Embryonic facial prominence (tissue), 1 donor: ENCODE measurements around the gene KCNK10.

Experiments used
- DNase-seq: peaks from one replicate; pipeline ENCODE4 v3.0.0-alpha.2; 2016; ENCODE audit errors: extremely low spot score

Gene KCNK10

DNA sequence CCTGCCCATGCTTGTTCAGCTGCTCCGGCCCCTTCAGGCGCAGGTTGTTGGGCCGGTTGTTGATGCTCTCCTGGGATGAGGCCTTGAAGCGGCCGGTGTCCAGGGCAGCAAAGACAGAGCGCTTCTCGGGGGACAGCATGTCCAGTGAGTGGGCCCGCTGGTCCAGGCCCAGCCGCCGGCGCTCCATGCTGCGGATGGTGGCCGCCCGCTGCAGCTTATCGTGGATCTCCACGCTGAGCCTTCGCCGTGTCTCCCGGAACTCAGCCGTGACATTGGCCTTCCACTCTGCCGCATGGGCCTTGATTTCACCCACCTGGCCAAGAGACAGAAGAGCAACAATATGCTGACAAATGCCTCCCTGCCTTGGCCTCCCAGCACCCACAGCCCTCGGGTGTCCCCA is 137.2 kb downstream of the KCNK10 start:
- DNase-seq = no peak

DNA sequence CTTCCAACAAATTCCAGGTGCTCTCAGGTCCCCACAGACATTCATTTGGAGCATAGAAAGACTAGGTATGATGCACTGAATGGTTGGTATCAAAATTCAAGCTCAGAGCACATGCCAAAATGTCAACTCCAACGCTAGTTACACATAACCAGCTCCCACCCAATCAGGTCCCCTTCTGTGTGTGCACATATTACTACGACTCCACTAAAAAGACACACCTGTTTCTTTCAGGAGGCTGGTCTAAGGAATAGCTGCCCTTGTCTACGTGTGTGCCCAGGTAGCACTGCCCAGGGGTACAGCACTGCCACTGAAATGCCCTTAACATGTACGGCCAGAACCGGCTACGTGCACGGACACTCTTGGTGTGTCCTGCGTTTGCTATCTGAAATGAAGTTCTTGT is 138.1 kb downstream of the KCNK10 start:
- DNase-seq = no peak

DNA sequence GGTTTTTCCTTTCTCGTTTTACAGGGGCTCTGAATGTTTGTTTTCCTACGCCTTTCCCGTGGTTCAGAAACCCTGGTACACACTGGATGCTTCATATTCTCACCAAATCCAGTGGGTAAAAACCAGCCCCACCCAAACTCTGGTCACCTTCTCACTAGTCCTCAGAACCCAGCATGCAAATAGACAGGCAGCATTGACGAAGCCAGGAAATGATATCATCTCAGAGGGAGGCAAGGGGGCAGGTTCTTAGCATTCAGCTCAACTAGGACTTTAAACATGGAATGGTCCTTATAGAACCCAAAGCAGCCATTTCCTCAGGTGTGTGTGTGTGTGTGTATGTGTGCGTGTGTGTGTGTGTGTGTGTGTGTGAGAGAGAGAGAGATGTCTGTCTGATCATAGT is 142.0 kb downstream of the KCNK10 start:
- DNase-seq = no peak

GRCh38 chr14:88179716-88180115 is 143.4 kb downstream of the KCNK10 start:
- no peak for DNase-seq

DNA sequence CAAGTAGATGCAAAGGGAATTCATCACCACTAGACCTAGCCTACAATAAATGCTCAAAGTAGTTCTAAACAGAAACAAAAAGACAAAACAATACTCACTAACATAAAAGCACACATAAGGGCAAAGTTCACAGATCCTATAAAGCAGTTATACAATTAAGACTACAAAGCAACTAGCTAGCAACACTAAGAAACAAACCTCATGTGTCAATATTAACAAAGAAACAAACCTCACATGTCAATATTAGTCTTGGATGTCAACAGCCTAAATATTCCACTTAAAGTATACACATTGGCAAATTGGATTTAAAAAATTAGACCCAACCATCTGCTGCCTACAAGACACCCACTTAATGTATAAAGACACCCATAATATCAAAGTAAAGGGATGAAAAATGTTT is 152.7 kb downstream of the KCNK10 start:
- DNase-seq = no peak

GRCh38 chr14:88168498-88169165 is 154.4 kb downstream of the KCNK10 start:
- no peak for DNase-seq

DNA sequence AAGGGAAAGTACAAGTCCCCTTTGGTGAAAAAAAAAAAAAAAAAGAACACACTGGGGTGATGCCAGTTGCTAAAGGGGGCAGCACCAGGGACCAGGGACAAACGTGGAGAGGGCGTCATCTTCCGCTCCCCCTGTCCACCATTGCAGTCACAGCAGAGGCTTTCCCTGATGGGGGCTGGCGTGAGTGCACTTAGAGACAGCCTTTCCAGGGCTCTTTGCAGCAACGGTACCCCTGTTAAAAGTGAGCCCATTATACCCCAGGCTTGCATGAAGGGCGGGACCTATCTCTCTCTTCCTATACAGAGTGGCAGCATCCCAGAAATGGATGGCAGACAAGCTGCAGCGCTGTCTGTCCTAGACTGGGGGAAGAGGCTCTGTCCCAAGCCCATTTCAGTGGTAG is 155.0 kb downstream of the KCNK10 start:
- DNase-seq = no peak

- DNase-seq = no peak
Observed at GRCh38 chr14:88166616-88167015, 156.5 kb downstream of the KCNK10 start.

GRCh38 chr14:88164906-88165534 is 158.0 kb downstream of the KCNK10 start:
- no peak for DNase-seq

DNA sequence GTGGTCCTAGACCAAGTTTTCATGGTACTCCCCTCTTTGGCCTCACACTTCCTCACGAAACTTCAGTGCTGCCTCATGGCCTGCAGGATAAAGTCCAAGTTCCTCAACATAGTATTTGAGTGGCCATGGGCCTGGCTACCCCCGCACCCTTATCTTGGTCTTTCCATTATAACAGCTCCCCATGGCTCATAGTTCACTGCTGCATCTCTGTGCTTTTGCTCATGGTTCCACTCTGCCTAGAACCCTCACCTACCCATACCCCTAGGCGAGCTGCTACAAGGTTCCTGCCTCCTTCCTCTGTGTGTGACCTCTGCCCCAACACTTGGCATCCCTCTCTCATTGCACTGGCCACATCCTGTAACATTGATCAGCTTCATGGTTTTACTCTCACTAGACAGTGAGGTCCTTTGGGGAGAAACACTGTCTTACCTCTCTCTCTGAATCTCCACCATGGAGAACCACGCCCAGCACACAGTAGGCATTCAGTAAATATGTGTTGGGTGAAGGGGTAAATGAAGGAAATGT is 159.3 kb downstream of the KCNK10 start:
- DNase-seq = no peak

GRCh38 chr14:88156127-88156526 is 166.9 kb downstream of the KCNK10 start:
- no peak for DNase-seq

- no peak for DNase-seq
Observed at GRCh38 chr14:88154926-88155325, 168.1 kb downstream of the KCNK10 start.

DNA sequence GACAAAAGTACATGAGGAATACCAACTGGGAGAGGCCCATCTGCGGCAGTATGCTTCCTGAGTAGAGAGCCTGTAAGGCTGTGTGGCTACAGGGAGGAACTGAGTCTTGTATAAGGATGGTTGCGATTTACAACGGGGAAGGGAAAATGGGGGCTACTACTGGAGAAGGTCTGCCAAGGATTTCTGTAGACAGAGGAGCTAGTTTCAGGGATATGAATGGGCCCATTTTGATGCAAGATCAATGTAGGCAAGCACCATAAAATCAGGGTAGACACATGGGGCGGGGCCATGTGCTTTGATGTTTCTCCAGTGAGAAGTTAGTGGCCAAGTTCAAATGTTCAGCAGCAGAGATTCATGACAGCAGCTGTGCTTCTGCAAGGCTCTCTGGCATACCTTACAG is 168.7 kb downstream of the KCNK10 start:
- no peak for DNase-seq

- no peak for DNase-seq
Observed at GRCh38 chr14:88146881-88147649, 176.0 kb downstream of the KCNK10 start.

- DNase-seq = no peak
Observed at GRCh38 chr14:88143810-88144209, 179.3 kb downstream of the KCNK10 start.

GRCh38 chr14:88142997-88143396 is 180.1 kb downstream of the KCNK10 start:
- DNase-seq = no peak

DNA sequence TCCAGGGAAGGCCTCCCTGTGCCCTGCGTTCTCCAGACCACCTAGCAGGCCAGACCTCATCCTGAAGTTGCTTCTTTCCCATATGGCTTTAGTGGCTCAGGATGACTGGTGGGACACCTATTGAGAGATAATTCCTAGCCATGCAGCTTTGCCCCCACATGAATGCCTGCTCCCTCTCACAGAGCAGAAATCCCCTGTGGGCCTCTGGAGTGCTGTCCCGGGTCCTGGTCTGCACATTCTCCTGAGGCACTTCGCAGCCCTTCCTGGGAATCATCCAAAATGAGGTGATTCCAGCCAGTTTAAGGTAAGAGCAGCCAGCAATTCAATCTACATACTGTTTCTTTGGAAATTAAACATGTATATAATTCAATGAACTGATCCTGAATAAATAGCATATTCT is 182.2 kb downstream of the KCNK10 start:
- no peak for DNase-seq

GRCh38 chr14:88137327-88137726 is 185.7 kb downstream of the KCNK10 start:
- no peak for DNase-seq
